Measurements from ENCODE around the gene MED13L. TPM values are rescaled to one million over a fixed set of nuclear protein-coding genes. Genes with fewer than 3 reads are reported as not detected.

MED13L gene
- total RNA-seq, 2 experiments from 2014 or later = 39.5 to 41.8 TPM

DNA sequence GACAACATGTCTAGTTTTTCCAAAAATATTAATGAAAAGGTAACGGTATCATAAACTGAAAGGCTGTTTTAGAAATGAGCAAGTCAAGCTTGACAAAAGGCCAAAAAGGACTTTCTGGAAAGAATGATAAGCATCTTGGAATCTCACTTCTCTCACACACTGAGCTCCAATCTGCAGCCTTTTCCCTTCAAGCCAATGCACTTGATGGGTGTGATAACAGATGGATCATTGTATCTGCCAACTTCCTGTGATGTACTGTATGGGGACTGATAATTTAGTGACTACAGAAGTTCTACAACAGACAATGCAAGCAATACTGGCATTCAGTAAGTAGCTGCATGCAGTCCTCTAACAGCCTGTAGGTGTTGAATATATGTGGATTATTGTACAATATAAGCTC lies 147.1 kb downstream of the MED13L start:
- intact Hi-C loops (cut with micrococcal nuclease) = loop anchor here (10.0 kb wide), 1 partner anchor 66 kb away; no protein-coding TSS in a partner anchor
- TF ChIP-seq CTCF (IDR thresholded peaks at IDR 0.05) = no peak
- ChIA-PET CTCF (interaction anchor here (0.8 to 1.1 kb wide), 3 partner anchors 11 to 132 kb away, joined by 3 to 5 read pairs (median 3); no protein-coding TSS in a partner anchor), POLR2A (no interaction called here)
- ATAC-seq (no peak), DNase-seq (no peak)
- Mint-ChIP-seq H3K4me3 (no peak overlapping the region), H3K36me3 (ENCODE audit: low read depth) (no peaks in the 10 kb centered on the region), H3K4me1 (ENCODE audit: low read depth) (peaks cover 63% of the 10 kb centered on the region), H3K27me3 (no peaks in the 10 kb centered on the region), H3K27ac (no peak overlapping the region), H3K9me3 (no peaks in the 10 kb centered on the region)

DNA sequence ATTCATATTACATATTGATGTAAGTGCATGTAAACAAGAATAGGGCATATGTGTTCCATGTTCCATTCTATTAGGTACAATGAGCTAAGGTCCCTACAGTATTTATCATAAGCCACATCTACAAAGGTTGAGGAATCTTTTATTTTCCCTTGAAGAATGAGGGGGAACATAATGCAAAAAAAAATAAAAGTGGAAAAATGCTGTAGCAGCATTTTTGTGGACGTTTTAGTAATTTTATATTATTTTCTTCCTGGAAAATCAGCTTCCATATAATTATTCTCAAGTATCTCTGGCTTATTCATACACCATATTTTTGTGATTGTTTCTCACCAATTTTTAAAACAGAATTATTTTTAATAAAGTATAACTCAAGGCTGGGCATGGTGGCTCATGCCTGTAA lies 148.7 kb downstream of the MED13L start:
- ATAC-seq = no peak
- Mint-ChIP-seq H3K27me3 (no peaks in the 10 kb centered on the region), H3K36me3 (ENCODE audit: low read depth) (no peaks in the 10 kb centered on the region), H3K9me3 (no peaks in the 10 kb centered on the region), H3K4me1 (ENCODE audit: low read depth) (peaks cover 62% of the 10 kb centered on the region), H3K27ac (no peak overlapping the region), H3K4me3 (no peak overlapping the region)
- no peak for DNase-seq
- no peak for TF ChIP-seq CTCF (IDR thresholded peaks at IDR 0.05)
- POLR2A ChIA-PET = interaction anchor here (1.4 kb wide), 1 partner anchor 35 kb away, joined by 4 read pairs; no protein-coding TSS in a partner anchor
- intact Hi-C loops (cut with micrococcal nuclease) = no loop called here
- CTCF ChIA-PET = interaction anchor here (1.1 to 2.1 kb wide), 2 partner anchors 9 to 120 kb away, joined by 3 to 6 read pairs; no protein-coding TSS in a partner anchor

DNA sequence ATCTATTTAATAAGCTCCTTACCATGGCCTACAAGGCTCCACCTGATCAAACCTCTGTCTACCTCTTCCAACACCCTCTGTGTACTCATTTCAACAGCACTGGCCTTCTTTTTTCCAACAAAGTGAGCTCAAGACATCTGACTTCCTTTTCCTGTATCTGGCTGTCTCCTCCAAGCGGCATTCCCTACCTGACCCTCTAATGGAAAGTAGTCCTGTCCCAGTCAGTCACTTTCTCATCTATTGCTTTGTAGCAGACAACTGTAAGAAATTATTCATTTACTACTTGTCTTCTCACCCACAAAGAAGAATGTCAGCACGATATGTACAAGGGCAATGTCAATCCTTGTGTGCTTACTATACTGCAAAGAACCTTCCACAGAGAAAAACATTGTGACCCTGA lies 149.6 kb downstream of the MED13L start:
- intact Hi-C loops (cut with micrococcal nuclease) = no loop called here
- H3K4me3 Mint-ChIP-seq = no peak overlapping the region

GRCh38 chr12:116126610-116127009 lies 150.9 kb downstream of the MED13L start:
- ATAC-seq (no peak), DNase-seq (no peak)
- intact Hi-C loops (cut with micrococcal nuclease) = no loop called here
- POLR2A ChIA-PET = no interaction called here
- H3K4me1 Mint-ChIP-seq (ENCODE audit: low read depth) = peaks cover 69% of the 10 kb centered on the region
- H3K27ac Mint-ChIP-seq = no peak overlapping the region
- H3K36me3 Mint-ChIP-seq (ENCODE audit: low read depth) = no peaks in the 10 kb centered on the region
- CTCF ChIA-PET = interaction anchor here (0.8 to 1.6 kb wide), 3 partner anchors 10 to 69 kb away, joined by 3 to 4 read pairs (median 3); no protein-coding TSS in a partner anchor
- no peaks in the 10 kb centered on the region for H3K9me3 Mint-ChIP-seq
- H3K4me3 Mint-ChIP-seq = no peak overlapping the region
- H3K27me3 Mint-ChIP-seq = no peaks in the 10 kb centered on the region
- TF ChIP-seq CTCF (IDR thresholded peaks at IDR 0.05) = no peak

More for the DNA sequence above, 149.6 kb downstream of the MED13L start:
- H3K4me1 Mint-ChIP-seq (ENCODE audit: low read depth) = peaks cover 61% of the 10 kb centered on the region
- TF ChIP-seq CTCF (IDR thresholded peaks at IDR 0.05) = no peak
- DNase-seq (no peak), ATAC-seq (no peak)
- no peaks in the 10 kb centered on the region for H3K27me3 Mint-ChIP-seq
- H3K9me3 Mint-ChIP-seq = no peaks in the 10 kb centered on the region
- no peak overlapping the region for H3K27ac Mint-ChIP-seq
- CTCF ChIA-PET = interaction anchor here (1.5 to 2.1 kb wide), 2 partner anchors 9 kb away, joined by 3 to 6 read pairs; no protein-coding TSS in a partner anchor
- POLR2A ChIA-PET = interaction anchor here (1.0 to 1.4 kb wide), 2 partner anchors 10 to 34 kb away, joined by 3 to 4 read pairs; no protein-coding TSS in a partner anchor
- no peaks in the 10 kb centered on the region for H3K36me3 Mint-ChIP-seq (ENCODE audit: low read depth)

- POLR2A ChIA-PET = no interaction called here
These were observed 151.4 kb downstream of the MED13L start for GRCh38 chr12:116125956-116126566.

More at GRCh38 chr12:116125956-116126566, 151.4 kb downstream of the MED13L start:
- no peak for TF ChIP-seq CTCF (IDR thresholded peaks at IDR 0.05)
- CTCF ChIA-PET = interaction anchor here (0.8 to 1.6 kb wide), 2 partner anchors 15 to 70 kb away, joined by 3 to 4 read pairs; no protein-coding TSS in a partner anchor
- Mint-ChIP-seq H3K4me3 (no peak overlapping the region), H3K4me1 (ENCODE audit: low read depth) (peaks cover 70% of the 10 kb centered on the region), H3K27ac (no peak overlapping the region), H3K36me3 (ENCODE audit: low read depth) (no peaks in the 10 kb centered on the region), H3K27me3 (no peaks in the 10 kb centered on the region), H3K9me3 (no peaks in the 10 kb centered on the region)
- intact Hi-C loops (cut with micrococcal nuclease) = no loop called here
- DNase-seq (no peak), ATAC-seq (no peak)

Data from activated CD8-positive, alpha-beta T cell treated with anti-CD3 and anti-CD28 coated beads for 36 hours (primary cell).